NT2/D1 (cell line): ENCODE measurements around the gene C10orf120.

Experiments used
- DNase-seq: peaks from one replicate; pipeline ENCODE4 v3.0.0-alpha.2; 2011; ENCODE audit warnings: low read depth, low spot score
- H3K27me3 ChIP-seq: 2 replicates; pipeline ENCODE4 v1.6.0; 2011; ENCODE audit warnings: mild to moderate bottlenecking; ENCODE audit not compliant: insufficient read length, insufficient read depth
- H3K36me3 ChIP-seq: 2 replicates; pipeline ENCODE4 v1.6.1; 2011; ENCODE audit warnings: mild to moderate bottlenecking, low read length, mixed read lengths; ENCODE audit not compliant: insufficient read depth, insufficient read length
- H3K4me1 ChIP-seq: 2 replicates; pipeline ENCODE4 v1.5.1; 2011; ENCODE audit not compliant: insufficient read depth, insufficient read length
- H3K4me3 ChIP-seq: 2 replicates; pipeline ENCODE4 v1.5.1; 2011; ENCODE audit warnings: low read depth; ENCODE audit not compliant: insufficient read length
- H3K9ac ChIP-seq: 2 replicates; pipeline ENCODE4 v1.6.0; 2011; ENCODE audit warnings: low read depth; ENCODE audit not compliant: insufficient read length
- H3K9me3 ChIP-seq: 2 replicates; pipeline ENCODE4 v1.5.1; 2011; ENCODE audit warnings: mild to moderate bottlenecking, low read length; ENCODE audit not compliant: insufficient read depth
- SUZ12 ChIP-seq: IDR thresholded peaks from 2 replicates; pipeline ENCODE4 v1.6.1; 2011; ENCODE audit not compliant: insufficient read length, insufficient read depth; ENCODE audit errors: extremely low read depth
- YY1 ChIP-seq: IDR thresholded peaks from 2 replicates; pipeline ENCODE4 v1.6.1; 2011; ENCODE audit not compliant: insufficient read length, insufficient read depth
- ZNF274 ChIP-seq: IDR thresholded peaks from 2 replicates; pipeline ENCODE4 v1.6.1; 2011; ENCODE audit warnings: mild to moderate bottlenecking, low read depth, low read length

Gene C10orf120

DNA sequence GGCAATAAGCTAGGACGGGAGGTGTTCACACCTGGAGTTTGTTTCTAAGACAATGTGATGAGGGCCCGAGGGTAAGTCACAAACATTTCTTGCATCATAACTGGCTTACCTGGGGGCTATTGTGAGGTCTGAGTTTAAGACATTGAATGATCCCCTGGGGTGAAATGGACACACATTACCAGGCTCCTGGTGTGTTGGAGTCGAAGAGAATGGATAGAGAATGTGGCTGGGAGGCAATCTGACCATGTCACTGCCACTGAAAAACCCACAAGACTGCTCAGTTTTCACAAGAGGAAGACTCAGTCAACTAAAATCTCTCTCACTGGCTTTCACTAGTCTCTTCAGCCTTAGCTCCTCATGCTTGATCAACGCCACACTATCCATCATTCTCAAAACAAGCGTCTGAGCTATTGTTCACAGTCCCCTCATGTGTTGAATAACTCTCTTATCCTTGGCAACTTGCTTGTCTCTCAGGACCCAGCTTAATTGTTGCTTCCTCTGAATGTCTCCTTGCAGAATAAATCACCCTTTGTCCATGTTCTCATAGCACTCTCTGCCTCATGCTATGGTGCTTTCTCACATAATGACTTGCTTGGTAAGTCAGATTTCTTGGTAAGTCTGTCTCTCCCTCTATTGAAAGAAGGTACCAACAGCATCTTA lies at the start of gene C10orf120:
Gene C10orf120 (minus strand): TSS at position 51 of the 660 bp plus-strand sequence. CDS start 56 bp downstream, outside the sequence.
- H3K27me3 ChIP-seq, result no peaks in the 10 kb centered on the region
- no peak within 1 kb of the TSS for H3K4me3 ChIP-seq
- H3K36me3 ChIP-seq, result no peaks in the 10 kb centered on the region
- no peak for TF ChIP-seq YY1
- no peak for TF ChIP-seq ZNF274
- no peak for TF ChIP-seq SUZ12
- DNase-seq, result no peak
- no peaks in the 10 kb centered on the region for H3K9me3 ChIP-seq
- H3K9ac ChIP-seq, result no peak within 1 kb of the TSS
- no peaks in the 10 kb centered on the region for H3K4me1 ChIP-seq

DNA sequence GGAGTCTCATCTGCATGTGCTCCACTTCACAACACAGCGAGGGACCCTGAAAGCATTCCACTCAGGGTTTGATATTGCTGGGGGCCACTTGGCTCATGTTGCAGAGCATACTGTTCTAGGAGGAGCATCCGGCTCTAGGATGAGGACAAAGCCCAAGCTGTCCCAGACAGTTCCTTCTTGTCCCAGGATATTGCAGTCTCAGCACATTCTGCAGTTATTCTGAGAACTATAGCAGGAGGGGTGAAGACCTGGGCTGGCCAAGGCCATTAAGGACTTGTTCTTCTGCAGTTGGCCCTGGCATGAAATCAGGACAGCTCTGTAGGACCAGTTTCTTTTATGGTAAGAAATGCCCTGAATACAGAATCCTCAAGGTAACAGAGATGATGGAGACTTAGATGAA lies 48.9 kb upstream of the C10orf120 start:
- Histone ChIP-seq H3K4me1 (no peaks in the 10 kb centered on the region), H3K27me3 (no peaks in the 10 kb centered on the region), H3K36me3 (no peaks in the 10 kb centered on the region), H3K9ac (no peak overlapping the region), H3K9me3 (no peaks in the 10 kb centered on the region), H3K4me3 (no peak overlapping the region)
- TF ChIP-seq YY1, result no peak
- TF ChIP-seq SUZ12, result no peak
- no peak for TF ChIP-seq ZNF274
- no peak for DNase-seq

DNA sequence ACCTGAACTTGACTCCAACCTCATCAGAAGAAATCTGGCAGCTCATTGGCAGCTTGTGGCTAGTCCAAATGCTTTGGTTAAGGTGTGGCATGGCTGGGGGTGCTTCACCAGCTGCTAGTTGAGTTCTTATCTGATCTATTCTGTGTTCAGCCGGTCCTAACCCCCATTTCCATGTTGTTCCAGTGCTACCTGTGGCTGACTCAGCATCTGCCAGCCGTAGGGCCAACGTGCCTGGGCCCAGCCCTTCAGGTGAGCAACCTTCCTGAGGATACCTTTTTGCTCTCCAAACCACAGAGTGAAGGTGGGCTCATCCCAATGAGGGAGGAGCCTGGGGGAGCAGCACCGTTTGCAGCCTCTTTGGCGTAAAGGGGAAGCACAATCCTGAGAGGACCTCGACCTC lies 46.8 kb upstream of the C10orf120 start:
- no peak overlapping the region for H3K4me3 ChIP-seq
- H3K27me3 ChIP-seq, result no peaks in the 10 kb centered on the region
- no peak for TF ChIP-seq ZNF274
- TF ChIP-seq YY1, result no peak
- TF ChIP-seq SUZ12, result no peak
- no peak overlapping the region for H3K9ac ChIP-seq
- no peak for DNase-seq
- no peaks in the 10 kb centered on the region for H3K9me3 ChIP-seq
- H3K4me1 ChIP-seq, result no peaks in the 10 kb centered on the region
- no peaks in the 10 kb centered on the region for H3K36me3 ChIP-seq

DNA sequence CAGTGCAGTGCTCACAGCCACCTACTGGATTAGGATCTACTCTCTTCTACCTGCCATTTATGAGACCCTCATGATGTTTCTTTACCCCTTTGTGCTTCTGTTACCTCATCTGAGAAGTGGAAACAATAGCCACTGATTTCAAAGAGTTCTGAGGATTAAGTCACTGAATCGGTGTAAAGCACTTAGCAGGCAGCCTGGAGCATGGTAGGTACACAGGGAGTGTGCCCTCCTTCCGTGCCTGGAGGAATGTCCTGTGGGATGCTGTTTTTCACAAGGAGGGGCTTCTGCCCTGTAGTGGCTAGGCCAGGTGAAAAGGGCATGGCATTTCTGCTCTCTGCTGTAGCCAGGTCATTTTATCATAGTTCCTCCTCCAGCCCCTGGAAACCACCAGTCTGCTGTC lies 44.6 kb upstream of the C10orf120 start:
- Histone ChIP-seq H3K9me3 (no peaks in the 10 kb centered on the region), H3K36me3 (no peaks in the 10 kb centered on the region), H3K27me3 (no peaks in the 10 kb centered on the region), H3K4me1 (no peaks in the 10 kb centered on the region), H3K9ac (no peak overlapping the region), H3K4me3 (no peak overlapping the region)
- DNase-seq, result no peak
- TF ChIP-seq ZNF274 (no peak), YY1 (no peak), SUZ12 (no peak)

DNA sequence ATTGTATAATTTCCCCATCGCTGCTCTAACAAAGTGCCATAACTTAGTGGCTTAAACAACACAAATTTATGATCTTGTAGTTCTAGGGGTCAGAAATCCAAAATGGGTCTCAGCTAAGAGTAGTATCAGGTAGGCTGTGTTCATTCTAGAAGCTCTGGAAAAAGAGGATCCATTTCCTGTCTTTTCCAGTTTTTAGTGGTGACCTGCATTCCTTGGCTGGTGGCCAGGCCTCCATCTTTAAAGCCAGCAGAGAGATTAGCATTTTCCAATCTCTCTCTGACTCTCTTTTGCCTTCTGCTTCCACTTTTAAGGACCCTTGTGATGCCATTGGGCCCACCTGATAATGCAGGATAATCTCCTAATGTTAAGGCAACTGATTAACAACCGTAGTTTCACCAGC lies 41.0 kb upstream of the C10orf120 start:
- H3K27me3 ChIP-seq, result no peaks in the 10 kb centered on the region
- H3K36me3 ChIP-seq, result no peaks in the 10 kb centered on the region
- no peaks in the 10 kb centered on the region for H3K9me3 ChIP-seq
- H3K4me1 ChIP-seq, result no peaks in the 10 kb centered on the region
- DNase-seq, result no peak
- TF ChIP-seq SUZ12 (no peak), YY1 (no peak), ZNF274 (no peak)
- H3K9ac ChIP-seq, result no peak overlapping the region
- H3K4me3 ChIP-seq, result no peak overlapping the region

DNA sequence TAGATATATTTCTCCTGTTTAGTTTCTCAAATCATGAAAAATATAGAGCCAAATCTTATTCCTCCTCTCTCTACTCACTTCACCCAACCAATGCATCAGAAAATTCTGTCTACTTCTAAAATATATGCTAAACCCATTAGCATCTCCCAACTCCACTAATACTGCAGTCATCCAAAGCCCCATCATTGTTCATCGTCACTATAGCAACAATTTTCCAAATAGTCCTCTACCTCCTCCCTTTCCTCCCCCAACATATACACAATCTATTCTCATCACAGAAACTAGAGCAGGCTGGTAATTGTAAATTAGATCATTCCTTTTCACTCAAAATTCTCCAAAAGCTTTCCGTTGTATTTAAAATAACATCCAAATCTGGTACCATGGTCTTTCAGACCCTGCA lies 38.4 kb upstream of the C10orf120 start:
- H3K27me3 ChIP-seq, result no peaks in the 10 kb centered on the region
- no peaks in the 10 kb centered on the region for H3K9me3 ChIP-seq
- no peak overlapping the region for H3K4me3 ChIP-seq
- H3K4me1 ChIP-seq, result no peaks in the 10 kb centered on the region
- TF ChIP-seq ZNF274, result no peak
- TF ChIP-seq YY1, result no peak
- TF ChIP-seq SUZ12, result no peak
- no peaks in the 10 kb centered on the region for H3K36me3 ChIP-seq
- no peak overlapping the region for H3K9ac ChIP-seq
- DNase-seq, result no peak

DNA sequence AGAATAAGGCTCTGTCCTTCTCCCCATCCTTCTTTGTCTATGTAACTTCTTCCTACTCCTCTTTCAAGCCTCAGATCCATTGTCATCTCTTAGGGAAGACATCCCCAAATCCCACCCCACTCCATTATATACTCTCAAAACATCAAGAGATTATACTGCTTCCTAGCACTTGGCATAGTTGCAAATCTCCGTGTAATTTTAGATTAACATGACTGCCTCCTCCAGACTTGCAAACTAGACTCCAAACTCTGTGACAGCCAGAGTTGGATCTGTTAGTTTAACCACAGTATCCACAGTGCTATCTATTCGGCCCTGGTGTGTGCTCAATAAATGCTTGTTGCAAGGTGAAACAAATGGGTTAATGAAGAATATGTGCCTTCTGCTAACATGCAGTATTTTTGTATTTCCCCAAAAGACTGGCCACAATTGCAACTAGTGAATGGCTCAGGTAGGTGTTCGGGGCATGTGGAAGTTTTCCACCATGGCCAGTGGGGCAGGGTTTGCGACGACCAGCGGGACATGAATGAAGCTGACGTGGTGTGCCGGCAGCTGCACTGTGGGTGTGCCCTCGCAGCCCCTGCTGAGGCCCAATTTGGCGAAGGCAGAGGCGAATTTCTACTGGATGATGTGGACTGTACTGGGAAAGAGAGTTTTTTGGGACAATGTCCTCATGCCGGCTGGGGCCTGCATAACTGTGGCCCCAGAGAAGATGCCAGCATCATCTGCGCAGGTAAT lies 34.5 kb upstream of the C10orf120 start:
- DNase-seq, result no peak
- no peaks in the 10 kb centered on the region for H3K27me3 ChIP-seq
- H3K4me3 ChIP-seq, result no peak overlapping the region
- no peak overlapping the region for H3K9ac ChIP-seq
- no peak for TF ChIP-seq YY1
- no peak for TF ChIP-seq ZNF274
- no peak for TF ChIP-seq SUZ12
- no peaks in the 10 kb centered on the region for H3K9me3 ChIP-seq
- H3K36me3 ChIP-seq, result no peaks in the 10 kb centered on the region
- no peaks in the 10 kb centered on the region for H3K4me1 ChIP-seq
